Stimulated activated CD4-positive, alpha-beta T cell treated with anti-CD3 and anti-CD28 coated beads, Interleukin-2, amount 100 ng/mL, for 4 hours (primary cell): ENCODE measurements around the gene SAXO2.
"Not testable (repeated sequence)": the region's sequence is repeated elsewhere in the genome, so short reads cannot be mapped to it uniquely, and the experiment has no call there.

Source experiments
- DNase-seq: peaks from one replicate; pipeline ENCODE4 v3.0.0-alpha.2; 2020; ENCODE audit warnings: low read depth

Gene SAXO2

GRCh38 chr15:82262422-82263026 is at the start of gene SAXO2, which contains the start of gene EFL1:
TSS of gene SAXO2 (plus strand) at chr15:82262818. CDS start at chr15:82262880, 62 bp downstream.
TSS of gene EFL1 (minus strand) at chr15:82262734. CDS start at chr15:82261778, 956 bp downstream.
- DNase-seq = peak; percentile 90

- DNase-seq = not testable (repeated sequence)
Observed at GRCh38 chr15:82216092-82216491, 46.5 kb upstream of the SAXO2 start.

GRCh38 chr15:82221535-82221934 is 41.1 kb upstream of the SAXO2 start:
- peak; percentile 4 for DNase-seq

- DNase-seq = no peak
Observed at GRCh38 chr15:82228750-82229149, 33.9 kb upstream of the SAXO2 start.

- no peak for DNase-seq
Observed at GRCh38 chr15:82231233-82231632, 31.4 kb upstream of the SAXO2 start.

GRCh38 chr15:82231842-82232241 is 30.8 kb upstream of the SAXO2 start:
- no peak for DNase-seq

- DNase-seq = not testable (repeated sequence)
Observed at GRCh38 chr15:82237944-82238534, 24.6 kb upstream of the SAXO2 start.

- no peak for DNase-seq
Observed at GRCh38 chr15:82239685-82240391, 22.8 kb upstream of the SAXO2 start.

- DNase-seq = not testable (repeated sequence)
Observed at GRCh38 chr15:82241836-82242499, 20.6 kb upstream of the SAXO2 start.

GRCh38 chr15:82243644-82244043 is 19.0 kb upstream of the SAXO2 start:
- DNase-seq = not testable (repeated sequence)

GRCh38 chr15:82245956-82246355 is 16.7 kb upstream of the SAXO2 start:
- not testable (repeated sequence) for DNase-seq

GRCh38 chr15:82248261-82248660 is 14.4 kb upstream of the SAXO2 start:
- not testable (repeated sequence) for DNase-seq

GRCh38 chr15:82261566-82262421 is 824 bp upstream of the SAXO2 start:
- DNase-seq = not testable (repeated sequence)

- no peak for DNase-seq
Observed at GRCh38 chr15:82263350-82263749, 732 bp downstream of the SAXO2 start.

GRCh38 chr15:82267137-82267536 is 4.5 kb downstream of the SAXO2 start:
- DNase-seq = not testable (repeated sequence)

GRCh38 chr15:82268454-82268853 is 5.8 kb downstream of the SAXO2 start:
- DNase-seq = not testable (repeated sequence)

GRCh38 chr15:82272154-82272553 is 9.5 kb downstream of the SAXO2 start:
- no peak for DNase-seq

- DNase-seq = no peak
Observed at GRCh38 chr15:82275410-82275809, 12.8 kb downstream of the SAXO2 start.

GRCh38 chr15:82281276-82281675 is 18.7 kb downstream of the SAXO2 start:
- DNase-seq = not testable (repeated sequence)

GRCh38 chr15:82282386-82282785 is 19.8 kb downstream of the SAXO2 start:
- not testable (repeated sequence) for DNase-seq

- DNase-seq = not testable (repeated sequence)
Observed at GRCh38 chr15:82284381-82284780, 21.8 kb downstream of the SAXO2 start.
